A375 (cell line): ENCODE data around the gene ACTR2. TPM values are rescaled to one million over a fixed set of nuclear protein-coding genes. Genes with fewer than 3 reads are reported as not detected.

Source experiments
- total RNA-seq: library from RNA; depleted of rRNA; stranded (reverse); fragments of >200 nt; shearing (Covaris generic); gene quantifications from 2 replicates; pipeline ENCODE4 v1.2.3, GENCODE V29; 2014; rRNA removed

Gene ACTR2
- 41.8 and 46.2 TPM in 2 replicates for total RNA-seq

DNA sequence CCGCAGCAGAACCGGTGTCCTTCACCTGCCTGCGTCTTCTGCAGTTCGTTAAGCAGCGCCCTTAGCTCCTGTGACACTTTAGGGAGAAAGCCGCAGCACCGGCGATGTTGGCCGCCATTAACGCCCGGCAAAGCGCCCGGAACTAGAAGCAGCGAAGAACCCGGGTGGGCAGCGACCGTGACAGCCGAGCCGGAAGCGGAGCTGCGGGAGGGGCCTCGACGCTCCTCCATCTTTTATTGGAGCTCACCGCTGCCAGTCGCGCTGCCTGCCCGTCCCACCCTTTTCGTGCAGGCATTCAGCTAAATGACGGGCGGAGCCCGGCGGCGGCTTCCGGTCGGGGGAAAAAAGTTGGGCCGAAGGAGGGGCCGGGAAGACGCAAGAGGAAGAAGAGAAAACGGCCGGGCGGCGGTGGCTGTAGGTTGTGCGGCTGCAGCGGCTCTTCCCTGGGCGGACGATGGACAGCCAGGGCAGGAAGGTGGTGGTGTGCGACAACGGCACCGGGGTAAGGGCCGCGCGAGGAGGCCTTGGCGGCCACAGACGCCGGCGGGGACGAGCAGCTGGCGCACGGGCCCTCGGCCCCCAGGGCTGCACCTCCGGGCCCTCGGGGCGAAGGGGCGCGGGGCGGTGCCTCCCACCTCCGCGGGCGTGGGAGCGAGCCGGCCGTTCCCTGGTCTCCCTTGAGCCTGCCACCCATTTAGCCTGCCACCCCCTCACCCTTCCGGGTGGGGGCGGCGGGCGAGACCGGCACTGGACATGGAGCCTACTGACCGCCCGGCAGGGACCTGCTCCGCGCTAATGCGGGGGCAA lies at the start of gene ACTR2:
Gene ACTR2, plus strand, starts transcription at position 376 of the 807 bp plus-strand sequence. Its CDS starts 79 bp downstream, at position 455.

Other genes with a start within 250 kb of the ACTR2 start
- gene SLC1A4, start 238.4 kb upstream of the ACTR2 start, total RNA-seq, result 70.8 and 78.1 TPM in 2 replicates
- gene CEP68, start 171.4 kb upstream of the ACTR2 start, total RNA-seq, result 5.5 and 6.9 TPM in 2 replicates
- gene RAB1A, start 97.7 kb upstream of the ACTR2 start, total RNA-seq, result 54.0 and 56.1 TPM in 2 replicates
- gene SPRED2, start 204.8 kb downstream of the ACTR2 start, total RNA-seq, result 17.8 and 23.2 TPM in 2 replicates